Adipocyte (in vitro differentiated cells): ENCODE results near the gene TPRX1.

Experiments used
- DNase-seq: peaks from one replicate; pipeline ENCODE4 v3.0.0-alpha.2; 2015; ENCODE audit warnings: low read depth
- H3K27me3 ChIP-seq: replicated peaks from 2 replicates; pipeline ENCODE4 v1.7.0; 2013; ENCODE audit warnings: mild to moderate bottlenecking, low read length, moderate library complexity; ENCODE audit not compliant: control insufficient read depth, insufficient read depth
- H3K36me3 ChIP-seq: 2 replicates; pipeline ENCODE4 v1.7.0; 2013; ENCODE audit warnings: low read length, mild to moderate bottlenecking, moderate library complexity; ENCODE audit not compliant: control insufficient read depth, insufficient read depth, severe bottlenecking
- H3K4me1 ChIP-seq: 2 replicates; pipeline ENCODE4 v1.7.0; 2013; ENCODE audit warnings: mild to moderate bottlenecking, low read length, moderate library complexity; ENCODE audit not compliant: control insufficient read depth, insufficient read depth
- H3K4me3 ChIP-seq: 2 replicates; pipeline ENCODE4 v1.7.0; 2013; ENCODE audit warnings: mild to moderate bottlenecking, low read length, moderate library complexity
- H3K9ac ChIP-seq: 2 replicates; pipeline ENCODE4 v1.7.0; 2013; ENCODE audit warnings: mild to moderate bottlenecking, low read length, moderate library complexity
- H3K9me3 ChIP-seq: 2 replicates; pipeline ENCODE4 v1.7.0; 2013; ENCODE audit warnings: mild to moderate bottlenecking, low read length, moderate library complexity; ENCODE audit not compliant: control insufficient read depth

The TPRX1 gene

GRCh38 chr19:47755762-47756626 lies 48.4 kb downstream of the TPRX1 start:
- Histone ChIP-seq H3K4me1 (no peaks in the 10 kb centered on the region), H3K36me3 (peaks cover 75% of the 10 kb centered on the region), H3K9ac (no peak overlapping the region)

GRCh38 chr19:47755065-47755761 lies 49.1 kb downstream of the TPRX1 start:
- Histone ChIP-seq H3K36me3 (peaks cover 83% of the 10 kb centered on the region), H3K9me3 (no peaks in the 10 kb centered on the region), H3K4me1 (no peaks in the 10 kb centered on the region), H3K9ac (no peak overlapping the region), H3K27me3 (no peaks in the 10 kb centered on the region), H3K4me3 (no peak overlapping the region)
- DNase-seq, result no peak

More at GRCh38 chr19:47755762-47756626, 48.4 kb downstream of the TPRX1 start:
- Histone ChIP-seq H3K4me3 (no peak overlapping the region), H3K27me3 (no peaks in the 10 kb centered on the region), H3K9me3 (no peaks in the 10 kb centered on the region)
- no peak for DNase-seq

DNA sequence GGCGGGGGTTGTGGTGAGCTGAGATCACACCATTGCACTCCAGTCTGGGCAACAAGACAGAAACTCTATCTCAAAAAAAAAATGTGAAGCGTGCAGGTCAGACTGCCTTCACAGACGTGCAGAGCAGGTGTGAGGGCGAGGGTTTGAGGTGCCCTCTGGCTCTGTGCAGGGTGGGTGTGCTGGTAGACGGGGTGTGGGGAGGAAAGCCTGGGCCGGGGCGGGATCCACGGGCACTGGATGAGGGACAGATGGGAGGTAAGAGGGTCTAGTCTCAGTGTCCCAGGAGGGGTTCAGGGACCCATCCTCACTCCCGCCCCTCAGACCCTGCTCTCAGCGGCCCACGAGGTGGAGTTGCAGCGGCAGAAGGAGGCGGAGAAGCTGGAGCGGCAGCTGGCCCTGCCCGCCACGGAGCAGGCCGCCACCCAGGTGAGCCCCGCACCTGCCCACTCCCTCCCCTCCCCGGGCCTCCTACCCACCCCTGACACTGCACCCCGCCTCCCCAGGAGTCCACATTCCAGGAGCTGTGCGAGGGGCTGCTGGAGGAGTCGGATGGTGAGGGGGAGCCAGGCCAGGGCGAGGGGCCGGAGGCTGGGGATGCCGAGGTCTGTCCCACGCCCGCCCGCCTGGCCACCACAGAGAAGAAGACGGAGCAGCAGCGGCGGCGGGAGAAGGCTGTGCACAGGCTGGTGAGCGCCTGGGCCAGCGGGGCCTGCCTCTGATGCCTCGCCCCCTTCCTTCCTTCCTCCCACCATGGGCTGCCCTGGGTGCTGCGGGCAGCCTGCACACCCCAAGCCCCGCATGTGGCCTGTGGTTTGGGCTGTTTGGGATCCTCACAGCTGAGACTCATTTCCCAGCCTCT lies 49.9 kb downstream of the TPRX1 start:
- Histone ChIP-seq H3K36me3 (peaks cover 91% of the 10 kb centered on the region), H3K9me3 (no peaks in the 10 kb centered on the region), H3K4me1 (no peaks in the 10 kb centered on the region), H3K27me3 (no peaks in the 10 kb centered on the region), H3K4me3 (no peak overlapping the region), H3K9ac (no peak overlapping the region)
- DNase-seq, result no peak

DNA sequence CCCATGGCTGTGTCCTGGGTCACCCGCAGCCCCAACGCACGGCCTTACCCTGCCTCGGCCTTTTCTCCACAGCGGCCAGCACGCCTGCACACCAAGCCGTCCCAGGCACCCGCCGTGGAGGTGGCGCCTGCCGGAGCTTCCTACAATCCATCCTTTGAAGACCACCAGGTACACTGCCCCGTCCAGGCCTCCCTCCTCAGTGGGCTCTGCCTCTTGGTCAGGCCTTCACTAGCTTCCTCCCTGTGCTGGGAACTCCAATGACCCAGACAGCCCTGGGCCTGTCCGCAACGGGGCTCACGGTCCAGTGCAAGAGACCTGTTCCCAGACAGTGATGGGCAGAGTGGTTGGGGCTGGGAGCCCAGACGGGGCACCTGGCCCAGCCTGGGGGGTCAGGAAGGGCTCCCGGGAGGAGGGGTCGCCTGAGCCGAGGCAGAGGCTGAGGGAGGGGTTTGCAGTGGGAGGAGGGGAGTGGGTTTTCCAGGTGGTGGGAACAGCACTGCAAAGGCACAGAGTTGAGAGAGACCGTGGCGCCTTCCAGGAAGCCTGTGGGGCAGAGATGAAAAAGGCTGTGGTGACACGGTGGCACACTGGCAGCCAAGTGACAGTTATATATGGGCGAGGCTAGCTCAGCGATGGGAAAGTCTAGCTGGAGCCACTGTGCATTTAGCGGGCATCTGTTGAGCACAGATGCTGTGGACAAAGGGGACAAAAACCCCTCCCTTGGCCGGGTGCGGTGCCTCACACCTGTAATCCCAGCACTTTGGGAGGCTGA lies 51.7 kb downstream of the TPRX1 start:
- Histone ChIP-seq H3K9me3 (no peaks in the 10 kb centered on the region), H3K4me3 (no peak overlapping the region), H3K4me1 (no peaks in the 10 kb centered on the region), H3K9ac (no peak overlapping the region), H3K36me3 (peaks cover 90% of the 10 kb centered on the region), H3K27me3 (no peaks in the 10 kb centered on the region)
- DNase-seq, result no peak
